HepG2 (cell line): ENCODE data around the gene LRRC73. TPM values are rescaled to one million over a fixed set of nuclear protein-coding genes. Genes with fewer than 3 reads are reported as not detected.

ENCODE experiments used
- ATF6 ChIP-seq: sonication (generic); formaldehyde crosslinking; conservative IDR thresholded peaks from 2 replicates; pipeline ENCODE4 v1.4.0; 2020; ENCODE audit warnings: missing genetic modification reagents
- ATM ChIP-seq: fragments of 450-650 bp; IDR thresholded peaks from 2 replicates; pipeline ENCODE4 v1.7.1; 2017; ENCODE audit warnings: mild to moderate bottlenecking, borderline replicate concordance
- CBFB ChIP-seq: sonication (generic); formaldehyde crosslinking; IDR thresholded peaks from 2 replicates; pipeline ENCODE4 v1.4.0; 2020; ENCODE audit warnings: missing genetic modification reagents
- GFI1 ChIP-seq: sonication (generic); formaldehyde crosslinking; IDR thresholded peaks from 2 replicates; pipeline ENCODE4 v1.5.0; 2020; ENCODE audit warnings: missing genetic modification reagents, mild to moderate bottlenecking, borderline replicate concordance
- HDAC1 ChIP-seq: sonication (generic); formaldehyde crosslinking; IDR thresholded peaks from 2 replicates; pipeline ENCODE4 v1.5.1; 2020; ENCODE audit warnings: mild to moderate bottlenecking, missing genetic modification reagents
- MEIS2 ChIP-seq: sonication (generic); formaldehyde crosslinking; IDR thresholded peaks from 2 replicates; pipeline ENCODE4 v1.9.0; 2021; ENCODE audit warnings: mild to moderate bottlenecking, missing genetic modification reagents
- MYC ChIP-seq: sonication (generic); formaldehyde crosslinking; IDR thresholded peaks from 2 replicates; pipeline ENCODE4 v1.9.0; 2021; ENCODE audit warnings: missing genetic modification reagents, borderline replicate concordance
- RXRB ChIP-seq: IDR thresholded peaks from 2 replicates; pipeline ENCODE4 v1.6.1; 2016; ENCODE audit warnings: borderline replicate concordance, missing genetic modification reagents, missing compliant biosample characterization
- SP5 ChIP-seq: IDR thresholded peaks from 2 replicates; pipeline ENCODE4 v1.6.1; 2016; ENCODE audit warnings: low read depth, borderline replicate concordance
- SRY ChIP-seq: sonication (generic); formaldehyde crosslinking; IDR thresholded peaks from 2 replicates; pipeline ENCODE4 v1.8.0; 2022; ENCODE audit warnings: mild to moderate bottlenecking, missing genetic modification reagents
- THYN1 ChIP-seq: sonication (generic); formaldehyde crosslinking; IDR thresholded peaks from 2 replicates; pipeline ENCODE4 v1.8.1; 2023; ENCODE audit warnings: low read depth, mild to moderate bottlenecking, moderate library complexity, missing genetic modification reagents, borderline replicate concordance
- ZBTB25 ChIP-seq: IDR thresholded peaks from 2 replicates; pipeline ENCODE4 v1.6.1; 2018; ENCODE audit warnings: missing genetic modification reagents
- ZBTB3 ChIP-seq: sonication (generic); formaldehyde crosslinking; IDR thresholded peaks from 2 replicates; pipeline ENCODE4 v1.4.0; 2020; ENCODE audit warnings: low read depth, mild to moderate bottlenecking, moderate library complexity, missing genetic modification reagents, borderline replicate concordance
- ZFP36L1 ChIP-seq: sonication (generic); formaldehyde crosslinking; IDR thresholded peaks from 2 replicates; pipeline ENCODE4 v1.8.0; 2022; ENCODE audit warnings: mild to moderate bottlenecking, missing genetic modification reagents, moderate library complexity
- ZMAT5 ChIP-seq: sonication (generic); formaldehyde crosslinking; IDR thresholded peaks from 2 replicates; pipeline ENCODE4 v1.5.0; 2020; ENCODE audit warnings: mild to moderate bottlenecking, low read depth, missing genetic modification reagents, borderline replicate concordance
- ZNF235 ChIP-seq: sonication (generic); formaldehyde crosslinking; IDR thresholded peaks from 2 replicates; pipeline ENCODE4 v1.8.1; 2023; ENCODE audit warnings: mild to moderate bottlenecking, missing genetic modification reagents, borderline replicate concordance
- ZNF577 ChIP-seq: sonication (generic); formaldehyde crosslinking; IDR thresholded peaks from 2 replicates; pipeline ENCODE4 v1.4.0; 2020; ENCODE audit warnings: mild to moderate bottlenecking, low read depth, missing genetic modification reagents, borderline replicate concordance
- ZNF605 ChIP-seq: sonication (generic); formaldehyde crosslinking; IDR thresholded peaks from 2 replicates; pipeline ENCODE4 v1.8.0; 2022; ENCODE audit warnings: mild to moderate bottlenecking, missing genetic modification reagents
- ZNF775 ChIP-seq: sonication (generic); formaldehyde crosslinking; IDR thresholded peaks from 2 replicates; pipeline ENCODE4 v1.4.0; 2020; ENCODE audit warnings: missing genetic modification reagents, mild to moderate bottlenecking, moderate library complexity, borderline replicate concordance
- ZNF776 ChIP-seq: sonication (generic); formaldehyde crosslinking; IDR thresholded peaks from 2 replicates; pipeline ENCODE4 v1.4.0; 2020; ENCODE audit warnings: mild to moderate bottlenecking, missing genetic modification reagents
- ZNF792 ChIP-seq: IDR thresholded peaks from 2 replicates; pipeline ENCODE4 v1.6.1; 2016
- polyA plus RNA-seq, 8 experiments: library from polyadenylated mRNA; depleted of rRNA in 3 of 8; stranded (reverse) in 7 of 8; unstranded in 1 of 8; fragments of >200 nt; fragmentation: Illumina TruSeq in 4 of 8; extraction: Trizol in 4 of 8; gene quantifications; 2 replicates each; pipeline versions ENCODE4 v1.2.1 to v1.2.3, GENCODE V29; 2011 to 2016; ENCODE audit warnings: low read depth in 4 of 8, missing spikeins in 1 of 8, mixed read lengths in 1 of 8; ENCODE audit not compliant: insufficient read depth in 1 of 8
- total RNA-seq, 5 experiments: library from RNA; depleted of rRNA; stranded (reverse); fragments of >200 nt; fragmentation: Illumina TruSeq; extraction: Trizol; gene quantifications; 2 replicates each; pipeline ENCODE4 v1.2.3, GENCODE V29; 2016; ENCODE audit warnings: low read depth in 1 of 5
- TF ChIP-seq, protein P1 (sequence below): sonication (generic); formaldehyde crosslinking; IDR thresholded peaks from 2 replicates; pipeline ENCODE4 v1.4.0; 2020; ENCODE audit warnings: missing genetic modification reagents
- TF ChIP-seq, protein P2 (sequence below): IDR thresholded peaks from 2 replicates; pipeline ENCODE4 v1.6.1; 2016

Gene LRRC73
- total and polyA plus RNA-seq, 2 of the 13 experiments (the other 11 are each of a cell fraction or from before 2014, with no cell fraction given): 0.11 to 0.12 TPM

DNA sequence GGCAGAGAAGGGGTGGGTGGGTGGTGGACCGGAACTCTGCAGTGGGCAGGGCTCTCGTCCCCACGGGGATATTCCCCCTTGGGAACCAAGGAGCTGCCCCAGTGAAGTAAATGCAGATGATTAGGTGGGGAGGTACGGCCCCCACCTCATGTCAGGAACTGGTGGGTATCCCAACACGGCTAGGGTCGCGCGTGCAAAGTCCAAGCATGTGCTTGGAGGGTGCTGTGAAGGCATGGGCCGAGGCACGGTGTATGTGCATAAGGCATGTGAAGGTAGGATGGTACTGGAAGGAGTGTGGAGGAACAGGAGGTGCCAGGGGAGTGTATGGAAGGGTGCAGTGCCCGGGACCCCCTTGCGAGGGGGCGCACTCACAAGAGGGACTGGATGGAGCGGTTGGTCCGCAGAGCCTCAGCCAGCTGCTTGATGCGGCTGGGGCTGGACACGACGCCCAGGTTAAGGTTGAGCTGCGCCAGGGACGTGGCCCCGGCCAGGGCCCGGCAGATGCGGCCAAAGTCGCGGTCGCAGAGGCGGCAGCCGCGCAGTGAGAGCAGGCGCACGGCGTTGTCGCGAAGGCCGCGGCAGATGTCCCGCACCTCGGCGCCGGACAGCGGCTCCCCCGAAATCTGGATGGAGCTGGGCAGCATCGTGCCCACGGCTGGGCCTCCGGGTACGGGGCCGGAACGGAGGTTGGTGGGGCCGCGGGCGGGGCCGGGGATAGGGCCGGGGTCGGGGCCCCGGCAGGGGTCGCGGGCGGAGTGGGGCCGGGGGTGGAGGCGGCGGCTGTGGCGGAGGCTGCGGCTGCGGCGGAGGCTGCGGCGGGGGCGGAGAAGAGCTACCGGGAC is 783 bp downstream of the LRRC73 start (continued):
- no peak for TF ChIP-seq ZMAT5
- TF ChIP-seq, protein P1, sequence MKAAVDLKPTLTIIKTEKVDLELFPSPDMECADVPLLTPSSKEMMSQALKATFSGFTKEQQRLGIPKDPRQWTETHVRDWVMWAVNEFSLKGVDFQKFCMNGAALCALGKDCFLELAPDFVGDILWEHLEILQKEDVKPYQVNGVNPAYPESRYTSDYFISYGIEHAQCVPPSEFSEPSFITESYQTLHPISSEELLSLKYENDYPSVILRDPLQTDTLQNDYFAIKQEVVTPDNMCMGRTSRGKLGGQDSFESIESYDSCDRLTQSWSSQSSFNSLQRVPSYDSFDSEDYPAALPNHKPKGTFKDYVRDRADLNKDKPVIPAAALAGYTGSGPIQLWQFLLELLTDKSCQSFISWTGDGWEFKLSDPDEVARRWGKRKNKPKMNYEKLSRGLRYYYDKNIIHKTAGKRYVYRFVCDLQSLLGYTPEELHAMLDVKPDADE (CRISPR knock-in tag): no peak
- no peak; the same call in 1 of the 2 replicates for TF ChIP-seq ZNF776
- TF ChIP-seq ZNF792 (CRISPR knock-in tag): 0 out of 2 replicates have a peak, but pooled peaks have one; percentile 54
- TF ChIP-seq HDAC1 (CRISPR knock-in tag): no peak; the same call in 1 of the 2 replicates
- no peak for TF ChIP-seq SP5 (CRISPR knock-in tag)
- TF ChIP-seq ZNF775 (CRISPR knock-in tag): no peak
- TF ChIP-seq ZBTB3 (CRISPR knock-in tag): no peak
- no peak for TF ChIP-seq ZNF577 (CRISPR knock-in tag)
- no peak for TF ChIP-seq GFI1
- no peak for TF ChIP-seq THYN1 (CRISPR knock-in tag)
- no peak for TF ChIP-seq ATM
- TF ChIP-seq MYC (CRISPR knock-in tag): peak; percentile 57; the same call in 1 of the 2 replicates
- TF ChIP-seq ZNF605 (CRISPR knock-in tag): peak; percentile 17; the same call in 1 of the 2 replicates
- peak; percentile 29; the same call in 1 of the 2 replicates for TF ChIP-seq CBFB (CRISPR knock-in tag)
- TF ChIP-seq ATF6 (CRISPR knock-in tag): no peak
- no peak for TF ChIP-seq MEIS2 (CRISPR knock-in tag)
- TF ChIP-seq RXRB: 0 out of 2 replicates have a peak, but pooled peaks have one; percentile 16
- no peak for TF ChIP-seq ZBTB25 (CRISPR knock-in tag)
- TF ChIP-seq SRY: no peak
- peak; percentile 58; the same call in 1 of the 2 replicates for TF ChIP-seq ZNF235
- TF ChIP-seq, protein P2, sequence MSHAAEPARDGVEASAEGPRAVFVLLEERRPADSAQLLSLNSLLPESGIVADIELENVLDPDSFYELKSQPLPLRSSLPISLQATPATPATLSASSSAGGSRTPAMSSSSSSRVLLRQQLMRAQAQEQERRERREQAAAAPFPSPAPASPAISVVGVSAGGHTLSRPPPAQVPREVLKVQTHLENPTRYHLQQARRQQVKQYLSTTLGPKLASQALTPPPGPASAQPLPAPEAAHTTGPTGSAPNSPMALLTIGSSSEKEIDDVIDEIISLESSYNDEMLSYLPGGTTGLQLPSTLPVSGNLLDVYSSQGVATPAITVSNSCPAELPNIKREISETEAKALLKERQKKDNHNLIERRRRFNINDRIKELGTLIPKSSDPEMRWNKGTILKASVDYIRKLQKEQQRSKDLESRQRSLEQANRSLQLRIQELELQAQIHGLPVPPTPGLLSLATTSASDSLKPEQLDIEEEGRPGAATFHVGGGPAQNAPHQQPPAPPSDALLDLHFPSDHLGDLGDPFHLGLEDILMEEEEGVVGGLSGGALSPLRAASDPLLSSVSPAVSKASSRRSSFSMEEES: no peak
- TF ChIP-seq ZFP36L1 (CRISPR knock-in tag): no peak
